K562 (cell line): ENCODE measurements around the gene M6PR. TPM values are rescaled to one million over a fixed set of nuclear protein-coding genes. Genes with fewer than 3 reads are reported as not detected.

Source experiments
- EP400 ChIP-seq: fragments of 450-650 bp; IDR thresholded peaks from 2 replicates; pipeline ENCODE4 v1.6.1; 2017; ENCODE audit warnings: antibody characterized with exemption, mild to moderate bottlenecking, moderate library complexity
- MYC ChIP-seq, 2 experiments: fragments of 250-450 bp in 1 of 2; sonication (Bioruptor Pico) in 1 of 2; IDR thresholded peaks; 2 replicates each; pipeline versions ENCODE4 v1.5.1 to v1.6.1; 2012 to 2021; ENCODE audit warnings: low read depth in 2 of 2, borderline replicate concordance in 1 of 2, improper control_type of control experiment in 1 of 2, low read length in 1 of 2, mild to moderate bottlenecking in 1 of 2, moderate library complexity in 1 of 2
- NFYB ChIP-seq: IDR thresholded peaks from 2 replicates; pipeline ENCODE4 v1.6.1; 2011; ENCODE audit warnings: mild to moderate bottlenecking, moderate library complexity; ENCODE audit not compliant: insufficient read length; ENCODE audit errors: extremely low read depth
- PHB2 ChIP-seq: fragments of 450-650 bp; IDR thresholded peaks from 2 replicates; pipeline ENCODE4 v1.6.1; 2017; ENCODE audit warnings: low read depth
- PYGO2 ChIP-seq: fragments of 450-650 bp; IDR thresholded peaks from 2 replicates; pipeline ENCODE4 v1.6.1; 2016; ENCODE audit warnings: mild to moderate bottlenecking, missing genetic modification characterization, moderate library complexity, missing compliant biosample characterization
- UBTF ChIP-seq, 2 experiments: IDR thresholded peaks; 2 replicates each; pipeline ENCODE4 v1.6.1; 2012; ENCODE audit warnings: improper control_type of control experiment in 2 of 2, low read depth in 2 of 2, low read length in 2 of 2, borderline replicate concordance in 1 of 2
- ZC3H11A ChIP-seq: IDR thresholded peaks from 2 replicates; pipeline ENCODE4 v1.6.1; 2012; ENCODE audit warnings: low read depth, low read length, improper control_type of control experiment
- ZNF280B ChIP-seq: fragments of 250-450 bp; sonication (Bioruptor Pico); IDR thresholded peaks from 2 replicates; pipeline ENCODE4 v1.5.1; 2021; ENCODE audit warnings: mild to moderate bottlenecking
- polyA plus RNA-seq, 8 experiments: library from polyadenylated mRNA; depleted of rRNA in 4 of 8; stranded (reverse) in 5 of 8; unstranded in 3 of 8; fragments of >200 nt; fragmentation: Nextera tagmentation in 2 of 8; fragmentation: Illumina TruSeq in 1 of 8; extraction: Ambion mirVana in 2 of 8; extraction: Trizol in 1 of 8; gene quantifications; 2 replicates each; pipeline versions ENCODE4 v1.2.1 to v1.2.3, GENCODE V29; 2011 to 2014; ENCODE audit warnings: inconsistent platforms in 1 of 8, missing spikeins in 1 of 8
- total RNA-seq, 7 experiments: library from RNA; depleted of rRNA in 6 of 7; stranded (reverse); fragments of >200 nt in 6 of 7; fragmentation: Illumina TruSeq in 2 of 7; extraction: Trizol in 2 of 7; gene quantifications; 2 replicates each; pipeline versions ENCODE4 v1.2.1 to v1.2.3, GENCODE V29; 2011 to 2021; ENCODE audit warnings: low replicate concordance in 1 of 7
- TF ChIP-seq, protein P1 (sequence below): fragments of 200-600 bp; sonication (generic); IDR thresholded peaks from one replicate; pipeline ENCODE4 v1.6.1; 2012; ENCODE audit warnings: mild to moderate bottlenecking, low read depth, low read length, inconsistent platforms

M6PR gene
- total and polyA plus RNA-seq, 9 of the 15 experiments (the other 6 are each of a cell fraction or from before 2014, with no cell fraction given) = 78.6 to 159 (median 112) TPM

DNA sequence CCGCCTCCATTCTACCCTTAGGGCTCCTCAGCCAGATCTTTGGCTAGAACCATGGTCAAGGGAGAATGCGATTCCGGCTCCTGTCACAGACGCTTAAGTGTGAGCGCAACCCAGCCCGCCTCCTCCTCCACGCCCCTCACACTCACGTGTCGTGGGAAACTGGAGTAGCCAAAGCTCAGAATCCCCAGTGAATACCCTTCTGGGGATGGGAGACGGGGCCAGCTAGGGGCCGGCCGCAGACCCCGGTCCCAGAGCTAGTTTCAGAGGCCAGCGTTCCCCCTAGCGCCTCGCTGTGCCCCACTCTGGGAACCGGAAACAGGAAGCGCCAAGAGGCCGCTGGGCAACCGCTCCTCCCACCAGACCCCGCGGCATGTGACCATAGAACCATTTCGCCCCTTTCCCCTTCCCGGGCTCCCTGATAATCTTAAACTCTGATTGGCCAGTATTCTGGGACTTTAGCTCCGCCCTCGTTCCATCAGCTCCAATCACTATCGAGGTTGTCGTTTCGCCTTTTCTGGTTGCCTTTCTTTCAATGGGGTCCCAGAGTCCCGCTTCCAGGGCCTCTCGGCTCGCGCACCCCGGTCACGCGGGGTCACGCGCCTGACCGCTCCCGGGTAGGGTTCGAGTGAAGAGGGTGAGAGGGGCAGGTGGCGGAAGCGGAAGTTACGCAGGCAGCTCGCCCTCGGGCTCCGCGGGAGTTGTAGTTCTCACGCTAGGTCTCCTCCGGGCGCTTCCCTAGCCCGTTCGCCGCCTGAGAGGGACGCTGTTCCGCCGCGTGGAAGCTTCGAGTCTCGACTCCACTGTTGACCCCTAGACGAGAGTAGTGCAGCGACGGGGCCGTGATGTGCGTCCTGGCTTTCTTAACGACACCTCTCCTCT is at the start of gene M6PR (continued):
- TF ChIP-seq PHB2 (no peak), PYGO2 (tag) (no peak), ZNF280B (CRISPR knock-in tag) (no peak), UBTF (IDR thresholded peaks at IDR 0.05; ENCODE audit: borderline replicate concordance in 1 of 2, low read depth in 2 of 2, low read length in 2 of 2) (0 out of 4 replicates have a peak, but pooled peaks of 1 of the 2 experiments have one; percentile 59), MYC (IDR thresholded peaks at IDR 0.05; ENCODE audit: low read depth, low read length) (peak; percentile 81), MYC (CRISPR knock-in tag; IDR thresholded peaks at IDR 0.05; ENCODE audit: borderline replicate concordance, low read depth) (peak; percentile 30; the same call in 1 of the 2 replicates), NFYB (peak; percentile 15), ZC3H11A (no peak), EP400 (peak; percentile 79)
- TF ChIP-seq, protein P1, sequence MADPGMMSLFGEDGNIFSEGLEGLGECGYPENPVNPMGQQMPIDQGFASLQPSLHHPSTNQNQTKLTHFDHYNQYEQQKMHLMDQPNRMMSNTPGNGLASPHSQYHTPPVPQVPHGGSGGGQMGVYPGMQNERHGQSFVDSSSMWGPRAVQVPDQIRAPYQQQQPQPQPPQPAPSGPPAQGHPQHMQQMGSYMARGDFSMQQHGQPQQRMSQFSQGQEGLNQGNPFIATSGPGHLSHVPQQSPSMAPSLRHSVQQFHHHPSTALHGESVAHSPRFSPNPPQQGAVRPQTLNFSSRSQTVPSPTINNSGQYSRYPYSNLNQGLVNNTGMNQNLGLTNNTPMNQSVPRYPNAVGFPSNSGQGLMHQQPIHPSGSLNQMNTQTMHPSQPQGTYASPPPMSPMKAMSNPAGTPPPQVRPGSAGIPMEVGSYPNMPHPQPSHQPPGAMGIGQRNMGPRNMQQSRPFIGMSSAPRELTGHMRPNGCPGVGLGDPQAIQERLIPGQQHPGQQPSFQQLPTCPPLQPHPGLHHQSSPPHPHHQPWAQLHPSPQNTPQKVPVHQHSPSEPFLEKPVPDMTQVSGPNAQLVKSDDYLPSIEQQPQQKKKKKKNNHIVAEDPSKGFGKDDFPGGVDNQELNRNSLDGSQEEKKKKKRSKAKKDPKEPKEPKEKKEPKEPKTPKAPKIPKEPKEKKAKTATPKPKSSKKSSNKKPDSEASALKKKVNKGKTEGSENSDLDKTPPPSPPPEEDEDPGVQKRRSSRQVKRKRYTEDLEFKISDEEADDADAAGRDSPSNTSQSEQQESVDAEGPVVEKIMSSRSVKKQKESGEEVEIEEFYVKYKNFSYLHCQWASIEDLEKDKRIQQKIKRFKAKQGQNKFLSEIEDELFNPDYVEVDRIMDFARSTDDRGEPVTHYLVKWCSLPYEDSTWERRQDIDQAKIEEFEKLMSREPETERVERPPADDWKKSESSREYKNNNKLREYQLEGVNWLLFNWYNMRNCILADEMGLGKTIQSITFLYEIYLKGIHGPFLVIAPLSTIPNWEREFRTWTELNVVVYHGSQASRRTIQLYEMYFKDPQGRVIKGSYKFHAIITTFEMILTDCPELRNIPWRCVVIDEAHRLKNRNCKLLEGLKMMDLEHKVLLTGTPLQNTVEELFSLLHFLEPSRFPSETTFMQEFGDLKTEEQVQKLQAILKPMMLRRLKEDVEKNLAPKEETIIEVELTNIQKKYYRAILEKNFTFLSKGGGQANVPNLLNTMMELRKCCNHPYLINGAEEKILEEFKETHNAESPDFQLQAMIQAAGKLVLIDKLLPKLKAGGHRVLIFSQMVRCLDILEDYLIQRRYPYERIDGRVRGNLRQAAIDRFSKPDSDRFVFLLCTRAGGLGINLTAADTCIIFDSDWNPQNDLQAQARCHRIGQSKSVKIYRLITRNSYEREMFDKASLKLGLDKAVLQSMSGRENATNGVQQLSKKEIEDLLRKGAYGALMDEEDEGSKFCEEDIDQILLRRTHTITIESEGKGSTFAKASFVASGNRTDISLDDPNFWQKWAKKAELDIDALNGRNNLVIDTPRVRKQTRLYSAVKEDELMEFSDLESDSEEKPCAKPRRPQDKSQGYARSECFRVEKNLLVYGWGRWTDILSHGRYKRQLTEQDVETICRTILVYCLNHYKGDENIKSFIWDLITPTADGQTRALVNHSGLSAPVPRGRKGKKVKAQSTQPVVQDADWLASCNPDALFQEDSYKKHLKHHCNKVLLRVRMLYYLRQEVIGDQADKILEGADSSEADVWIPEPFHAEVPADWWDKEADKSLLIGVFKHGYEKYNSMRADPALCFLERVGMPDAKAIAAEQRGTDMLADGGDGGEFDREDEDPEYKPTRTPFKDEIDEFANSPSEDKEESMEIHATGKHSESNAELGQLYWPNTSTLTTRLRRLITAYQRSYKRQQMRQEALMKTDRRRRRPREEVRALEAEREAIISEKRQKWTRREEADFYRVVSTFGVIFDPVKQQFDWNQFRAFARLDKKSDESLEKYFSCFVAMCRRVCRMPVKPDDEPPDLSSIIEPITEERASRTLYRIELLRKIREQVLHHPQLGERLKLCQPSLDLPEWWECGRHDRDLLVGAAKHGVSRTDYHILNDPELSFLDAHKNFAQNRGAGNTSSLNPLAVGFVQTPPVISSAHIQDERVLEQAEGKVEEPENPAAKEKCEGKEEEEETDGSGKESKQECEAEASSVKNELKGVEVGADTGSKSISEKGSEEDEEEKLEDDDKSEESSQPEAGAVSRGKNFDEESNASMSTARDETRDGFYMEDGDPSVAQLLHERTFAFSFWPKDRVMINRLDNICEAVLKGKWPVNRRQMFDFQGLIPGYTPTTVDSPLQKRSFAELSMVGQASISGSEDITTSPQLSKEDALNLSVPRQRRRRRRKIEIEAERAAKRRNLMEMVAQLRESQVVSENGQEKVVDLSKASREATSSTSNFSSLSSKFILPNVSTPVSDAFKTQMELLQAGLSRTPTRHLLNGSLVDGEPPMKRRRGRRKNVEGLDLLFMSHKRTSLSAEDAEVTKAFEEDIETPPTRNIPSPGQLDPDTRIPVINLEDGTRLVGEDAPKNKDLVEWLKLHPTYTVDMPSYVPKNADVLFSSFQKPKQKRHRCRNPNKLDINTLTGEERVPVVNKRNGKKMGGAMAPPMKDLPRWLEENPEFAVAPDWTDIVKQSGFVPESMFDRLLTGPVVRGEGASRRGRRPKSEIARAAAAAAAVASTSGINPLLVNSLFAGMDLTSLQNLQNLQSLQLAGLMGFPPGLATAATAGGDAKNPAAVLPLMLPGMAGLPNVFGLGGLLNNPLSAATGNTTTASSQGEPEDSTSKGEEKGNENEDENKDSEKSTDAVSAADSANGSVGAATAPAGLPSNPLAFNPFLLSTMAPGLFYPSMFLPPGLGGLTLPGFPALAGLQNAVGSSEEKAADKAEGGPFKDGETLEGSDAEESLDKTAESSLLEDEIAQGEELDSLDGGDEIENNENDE = no peak
